ENCODE data around the gene FAM162B.
"Not testable (repeated sequence)": the region's sequence is repeated elsewhere in the genome, so short reads cannot be mapped to it uniquely, and the experiment has no call there.

Gene FAM162B

DNA sequence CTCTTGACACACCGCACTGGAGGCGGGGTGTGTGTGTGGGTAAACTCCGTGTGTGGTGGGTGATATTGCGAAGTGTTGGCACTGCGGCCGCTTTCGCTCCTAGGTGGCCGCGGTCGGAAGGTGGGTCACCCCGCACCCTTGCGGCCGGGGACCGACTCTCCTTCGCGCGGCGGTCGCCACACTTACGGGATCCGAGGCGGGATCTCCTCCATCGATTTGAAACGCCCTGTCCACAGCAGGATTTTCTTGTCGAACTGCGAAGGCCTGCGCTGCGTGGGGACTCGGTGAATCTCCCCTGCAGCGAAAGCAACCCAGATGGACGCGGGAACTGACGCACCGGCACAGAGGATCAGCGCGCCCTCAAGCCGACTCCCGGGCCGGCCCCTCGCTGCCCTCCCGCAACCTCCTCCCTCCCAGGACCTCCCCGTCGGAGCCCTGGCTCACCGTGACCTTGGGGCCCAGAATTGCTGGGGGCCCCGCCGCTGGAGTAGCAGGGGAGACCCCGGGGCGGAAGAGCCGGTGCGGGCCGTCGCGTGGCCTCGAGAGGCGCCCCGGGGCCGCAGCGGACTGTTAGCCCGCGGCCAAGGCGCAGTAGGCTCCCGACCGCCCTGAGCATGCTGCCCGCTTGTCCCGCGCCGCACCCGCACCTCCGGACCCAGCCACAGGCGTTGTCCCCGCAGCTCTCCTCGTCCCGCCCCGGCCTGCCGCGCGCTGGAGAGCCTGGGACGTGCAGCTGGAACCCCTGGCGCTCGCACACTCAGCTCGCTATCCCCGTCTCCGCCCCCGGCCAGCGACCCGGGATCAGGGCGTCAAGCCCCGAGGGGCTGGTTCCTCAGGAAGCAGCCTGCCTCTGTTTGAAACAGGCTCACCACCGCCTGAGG lies at the start of gene FAM162B:
Gene FAM162B, minus strand, starts transcription at position 759 of the 881 bp plus-strand sequence. Its CDS starts 143 bp downstream, at position 616.
- no peak for DNase-seq (ENCODE audit: low spot score)

DNA sequence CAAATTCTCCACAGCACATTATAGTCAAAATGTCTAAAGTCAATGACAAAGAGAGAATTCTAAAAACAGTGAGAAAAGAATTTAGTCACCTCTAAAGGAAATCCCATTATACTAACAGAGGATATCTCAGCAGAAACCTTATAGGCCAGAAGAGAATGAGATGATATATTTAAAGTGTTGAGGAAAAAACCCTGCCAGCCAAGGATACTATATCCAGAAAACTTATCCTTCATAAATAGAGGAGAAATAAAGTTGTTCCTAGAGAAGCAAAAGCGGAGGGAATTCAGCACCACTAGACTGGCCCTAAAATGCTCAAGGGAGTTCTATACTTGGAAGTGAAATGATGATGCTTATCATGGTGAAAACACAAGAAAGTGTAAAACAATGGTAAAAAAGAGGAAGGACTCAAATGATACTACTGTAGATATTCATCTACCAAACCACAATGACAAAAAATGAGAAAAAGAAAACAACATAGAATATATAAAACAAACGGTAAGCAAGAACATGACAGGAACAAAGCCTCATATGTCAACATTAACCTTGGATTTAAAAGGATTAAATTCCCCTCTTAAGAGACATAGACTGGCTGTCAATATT lies 46.6 kb upstream of the FAM162B start:
- no peak for DNase-seq (ENCODE audit: low spot score)

DNA sequence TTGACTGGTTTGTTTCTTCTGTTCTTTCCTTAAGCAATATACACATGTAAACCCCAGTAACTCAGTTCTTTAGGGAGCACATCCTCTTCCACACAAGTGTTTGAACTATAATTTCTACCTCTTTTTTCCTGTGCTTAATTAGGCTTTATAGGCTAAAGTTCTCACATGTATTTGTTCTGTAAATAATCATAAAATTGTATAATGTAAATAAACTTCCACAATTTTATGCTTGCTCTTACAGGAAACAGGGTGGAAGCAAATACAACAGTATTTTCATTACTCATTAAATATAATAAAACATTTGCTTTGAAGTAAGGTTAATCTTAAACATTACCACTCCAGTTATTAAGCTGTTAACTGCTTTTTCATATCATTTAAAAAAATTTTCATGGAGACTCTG lies 36.5 kb upstream of the FAM162B start:
- DNase-seq (ENCODE audit: low spot score) = no peak

DNA sequence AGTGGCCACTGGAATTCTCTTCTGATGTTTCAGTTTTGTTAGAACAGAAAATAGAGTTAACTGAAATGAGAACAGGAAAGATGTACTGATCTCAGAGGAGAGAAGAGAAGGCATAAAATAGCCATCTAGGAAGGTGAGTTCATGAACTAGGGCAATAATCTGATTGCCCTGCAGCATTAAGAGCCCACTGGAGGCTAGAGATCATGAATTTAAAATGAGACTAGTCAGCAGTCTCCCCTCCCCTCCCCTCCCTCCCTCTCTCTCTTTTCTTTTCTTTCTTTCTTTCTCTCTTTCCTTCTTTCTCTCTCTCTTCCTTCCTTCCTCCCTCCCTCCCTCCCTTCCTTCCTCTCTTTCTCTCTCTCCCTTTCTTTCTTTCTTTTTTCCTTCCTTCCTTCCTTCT lies 34.4 kb upstream of the FAM162B start:
- DNase-seq (ENCODE audit: low spot score) = no peak

DNA sequence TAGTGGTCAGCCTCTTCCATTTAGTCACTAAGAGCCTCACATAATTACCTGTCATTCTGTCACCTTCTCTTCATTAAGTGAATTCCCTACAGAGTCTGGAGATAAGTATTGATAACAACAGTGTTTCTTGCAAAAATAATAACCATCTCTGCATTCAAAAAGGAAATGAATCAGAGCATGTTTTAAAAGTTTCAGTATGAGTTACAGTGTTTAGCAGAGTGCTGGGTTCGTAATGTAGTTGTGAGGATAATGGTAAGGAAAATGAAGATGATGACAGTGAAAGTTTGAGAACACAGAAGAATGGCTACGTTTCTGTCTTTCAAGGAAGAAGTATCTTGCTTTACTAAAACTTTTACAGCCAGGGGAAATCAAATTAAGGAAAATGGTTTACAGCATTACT lies 32.1 kb upstream of the FAM162B start:
- no peak for DNase-seq (ENCODE audit: low spot score)

DNA sequence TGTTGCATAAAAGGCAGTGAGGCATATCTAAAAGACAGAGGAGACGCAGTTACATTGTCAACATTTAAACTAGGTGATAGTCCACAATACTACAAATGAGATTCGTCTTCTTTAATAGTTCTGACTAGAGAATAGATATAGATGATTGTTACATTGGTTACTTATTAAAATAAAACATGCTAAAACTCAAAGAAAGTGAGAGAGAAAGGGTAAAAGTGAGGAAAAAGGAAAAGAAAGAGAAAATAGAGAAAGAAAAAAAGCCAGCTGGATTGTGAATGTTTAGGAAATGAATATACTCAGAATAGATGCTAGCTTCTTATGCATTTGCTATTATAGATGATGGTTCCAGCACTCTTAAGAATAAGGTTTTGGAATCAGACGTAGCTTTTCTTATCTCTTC lies 27.7 kb upstream of the FAM162B start:
- no peak for DNase-seq (ENCODE audit: low spot score)

DNA sequence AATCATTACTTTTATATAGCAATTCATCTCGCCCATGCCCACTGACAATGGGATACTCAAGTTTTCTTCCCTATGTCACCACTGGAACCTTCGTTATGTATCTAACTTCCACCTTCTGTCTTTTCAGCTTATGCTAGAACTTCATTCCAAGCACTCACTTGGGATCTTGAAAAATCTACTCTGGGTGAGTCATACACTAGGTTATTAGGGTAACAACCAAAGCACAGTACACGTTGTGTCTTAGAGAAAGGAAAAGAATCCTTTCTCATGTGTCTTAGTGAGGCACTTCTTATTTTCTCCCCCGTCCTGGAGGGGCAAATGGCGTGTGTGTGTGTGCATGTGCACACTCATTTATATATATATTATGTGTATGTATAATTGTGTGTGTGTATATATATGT lies 18.3 kb upstream of the FAM162B start:
- no peak for DNase-seq (ENCODE audit: low spot score)

DNA sequence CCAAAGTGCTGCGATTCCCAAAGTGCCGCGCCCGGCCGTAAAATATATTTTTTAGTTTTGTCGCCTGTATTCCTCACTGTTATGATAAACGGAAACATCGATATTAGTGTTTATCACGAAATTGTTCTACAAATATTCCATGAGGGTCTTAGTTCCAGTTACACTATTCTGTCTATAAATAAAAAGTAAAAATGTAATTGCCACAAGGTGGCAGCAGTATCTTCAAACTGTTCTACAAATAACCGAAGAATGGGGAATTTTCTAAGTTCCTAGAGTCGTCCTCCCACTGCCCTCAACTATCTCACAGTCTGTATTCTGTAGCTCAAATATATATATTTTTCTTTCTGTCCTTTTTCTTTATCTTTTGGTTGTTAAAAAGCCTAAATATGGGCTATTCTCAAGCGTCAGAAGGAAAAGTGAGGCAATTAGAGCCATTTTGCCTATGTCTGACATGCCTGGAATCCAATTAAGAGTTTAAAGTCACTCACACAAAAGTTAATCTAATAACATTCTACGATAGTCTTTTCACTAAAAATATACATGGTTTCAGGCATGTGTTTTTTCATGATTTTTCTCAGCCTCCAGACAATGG lies 14.2 kb upstream of the FAM162B start:
- DNase-seq (ENCODE audit: low spot score) = peak; percentile 17

DNA sequence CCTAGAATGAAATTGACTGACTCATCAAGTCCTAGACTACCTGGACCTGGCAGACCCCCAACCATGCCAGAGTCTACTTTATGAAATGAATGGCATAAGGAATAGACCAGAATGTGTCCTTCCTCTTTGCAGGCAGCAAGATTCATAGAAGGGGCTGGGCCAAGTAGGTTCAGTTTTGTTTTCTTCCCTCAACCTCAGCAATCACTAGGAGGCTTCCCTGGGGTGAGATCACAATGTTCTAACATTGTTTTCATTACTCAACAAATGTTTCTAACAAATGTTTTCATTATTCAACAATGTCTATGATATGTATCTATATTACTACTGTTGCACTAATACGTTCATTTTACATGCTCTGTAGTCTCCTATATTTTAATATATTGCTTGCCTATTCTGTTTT lies 8.4 kb upstream of the FAM162B start:
- no peak for DNase-seq (ENCODE audit: low spot score)

DNA sequence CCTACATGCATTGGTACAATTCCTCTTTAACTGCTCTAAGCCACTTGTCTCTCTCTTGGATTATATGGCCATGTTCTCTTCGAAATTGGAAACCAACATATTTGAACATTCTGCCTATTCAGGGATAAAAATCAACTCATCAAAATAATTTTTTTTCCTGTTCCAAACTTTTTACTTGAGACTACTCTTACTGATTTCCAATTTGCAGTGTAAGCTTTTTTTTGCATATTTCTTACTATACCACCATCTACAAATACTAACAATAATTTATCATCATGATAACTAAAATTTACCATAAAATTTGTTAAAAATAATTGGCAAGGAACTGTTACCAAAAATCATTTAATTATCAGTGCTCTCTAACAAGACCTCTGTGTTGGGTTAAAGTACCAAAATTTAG lies 6.9 kb upstream of the FAM162B start:
- DNase-seq (ENCODE audit: low spot score) = no peak

DNA sequence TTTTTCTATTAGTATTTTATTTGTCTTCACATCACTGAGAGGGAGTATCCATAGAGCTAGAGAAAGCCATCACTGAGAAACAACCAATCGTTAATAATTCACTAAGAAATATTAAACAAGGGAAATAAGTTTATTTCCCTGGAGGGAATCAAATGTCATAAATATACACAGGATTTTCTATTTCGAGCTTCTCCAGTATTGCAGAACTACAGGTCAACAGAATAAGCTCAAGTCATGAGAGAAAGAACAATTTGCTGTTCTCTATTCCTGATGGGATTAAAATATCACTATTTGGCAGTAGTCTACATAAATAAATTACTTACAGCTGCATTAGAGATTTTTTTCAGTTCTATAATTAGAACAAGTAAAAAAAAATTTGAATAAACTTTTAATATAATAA lies 2.2 kb upstream of the FAM162B start:
- DNase-seq (ENCODE audit: low spot score) = no peak

DNA sequence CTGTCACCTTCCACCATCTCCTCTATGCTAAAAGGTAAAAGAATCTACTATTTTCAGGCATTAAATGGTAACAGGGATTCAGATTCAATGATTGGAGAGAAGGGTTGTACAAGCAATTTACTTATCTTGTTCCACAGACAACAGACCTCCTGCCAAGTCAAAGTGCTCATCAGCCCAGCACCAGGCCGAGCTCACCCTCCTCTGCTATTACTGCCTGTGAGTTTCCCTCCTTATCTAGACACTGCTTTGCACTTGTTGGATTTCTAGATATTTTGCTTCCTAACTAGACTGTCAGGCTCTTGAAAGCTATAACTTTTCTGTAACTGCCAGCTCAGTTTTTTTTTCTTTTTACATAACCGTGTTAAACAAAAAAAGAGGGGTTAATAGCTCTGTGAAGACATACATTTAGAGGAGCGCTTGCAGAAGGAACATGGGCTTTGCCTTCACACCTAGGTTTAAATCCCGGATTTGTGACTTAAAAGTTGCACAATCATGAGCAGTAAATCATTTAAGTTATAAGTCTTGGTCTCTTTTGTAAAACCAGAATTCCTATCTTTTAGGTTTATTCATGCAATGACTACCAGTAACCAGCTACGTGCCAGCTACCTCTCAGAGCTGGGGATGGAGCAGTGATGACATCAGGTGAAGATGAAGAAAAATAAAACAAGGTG lies 1.1 kb upstream of the FAM162B start:
- no peak for DNase-seq (ENCODE audit: low spot score)

DNA sequence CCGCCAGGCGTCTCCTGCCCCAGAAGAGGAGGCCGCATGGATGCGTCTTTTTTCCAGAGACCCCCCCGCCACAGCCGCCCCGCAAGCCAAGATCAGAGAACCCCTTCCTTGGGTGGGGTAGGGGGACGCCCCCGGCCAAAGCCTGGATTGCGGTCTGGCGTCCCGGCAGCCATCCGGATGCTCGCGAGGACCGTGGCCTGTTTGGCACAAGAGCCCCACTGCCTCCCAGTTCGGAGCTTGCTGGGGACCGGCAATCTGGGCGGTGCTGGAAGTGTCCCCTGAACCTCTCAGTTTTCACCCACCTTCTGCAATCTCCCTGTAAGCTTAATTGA lies 924 bp downstream of the FAM162B start:
- no peak for DNase-seq (ENCODE audit: low spot score)

DNA sequence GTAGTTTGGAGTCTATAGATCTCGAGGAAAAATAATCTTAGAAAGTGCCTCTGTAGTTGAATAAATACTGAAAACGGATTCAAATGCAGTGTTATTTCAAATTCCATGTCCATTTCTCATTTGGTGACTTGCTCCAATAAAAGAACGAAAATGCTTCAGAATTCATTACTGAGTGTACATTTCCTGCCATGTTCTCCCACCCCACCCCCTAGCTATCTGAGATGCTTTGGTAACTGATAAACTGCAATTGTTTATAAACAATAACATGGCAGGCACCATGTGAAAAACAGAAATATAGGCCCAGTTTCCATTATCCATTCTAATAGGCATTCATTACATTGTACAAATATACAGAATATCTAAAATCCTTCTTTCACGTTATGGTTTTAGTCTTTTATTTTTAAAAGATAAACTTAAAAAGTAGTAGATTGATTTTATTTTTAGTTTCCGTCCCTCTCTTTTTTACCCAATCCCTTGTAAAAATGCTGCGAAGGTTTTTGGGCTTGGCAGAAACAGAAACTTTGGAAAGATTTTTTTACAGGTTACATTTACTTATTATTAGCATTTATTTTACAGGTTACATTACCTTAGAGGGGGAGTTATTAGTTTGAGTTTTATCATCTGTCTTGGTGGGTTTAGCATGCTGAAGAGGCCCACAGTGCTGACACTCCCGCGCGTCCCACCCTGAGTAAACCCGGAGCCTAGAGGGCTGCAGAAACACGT lies 1.5 kb downstream of the FAM162B start:
- DNase-seq (ENCODE audit: low spot score) = no peak

DNA sequence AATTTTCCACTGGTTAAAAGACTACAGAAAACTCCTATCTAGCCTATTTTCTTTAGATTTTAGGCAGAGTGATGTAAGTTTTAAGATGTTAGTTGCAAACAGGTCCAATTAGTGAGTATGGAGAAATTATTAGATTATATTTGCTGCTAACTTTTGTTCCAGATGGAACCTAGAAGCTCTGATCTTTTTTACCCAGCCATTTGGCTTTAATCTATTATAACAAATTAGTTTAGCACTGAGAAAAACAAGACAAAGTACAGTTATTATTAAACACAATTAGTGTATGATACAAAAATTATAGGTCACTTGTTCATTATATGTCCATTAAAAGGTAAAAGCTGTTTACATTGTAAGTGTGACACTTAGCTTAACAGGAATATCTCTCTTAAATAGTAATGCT lies 2.5 kb downstream of the FAM162B start:
- no peak for DNase-seq (ENCODE audit: low spot score)

DNA sequence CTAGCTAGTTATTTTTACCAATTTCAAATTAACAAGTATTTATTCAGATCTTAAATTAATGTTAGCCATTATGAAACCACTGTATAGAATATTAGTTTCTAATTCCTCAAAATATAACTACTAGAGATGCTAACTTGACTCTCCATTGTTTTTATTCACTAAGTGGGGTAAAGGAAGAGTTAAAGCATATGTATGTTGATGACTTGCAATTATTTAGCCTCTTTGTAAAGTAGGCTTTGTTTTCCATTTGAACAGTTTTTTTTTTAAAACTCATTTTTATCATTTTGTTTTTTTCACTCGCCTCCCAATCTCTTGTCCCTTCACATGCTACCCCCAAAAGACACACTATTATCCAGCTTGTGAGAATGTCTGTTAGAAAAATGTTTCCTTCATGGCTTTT lies 3.3 kb downstream of the FAM162B start:
- DNase-seq (ENCODE audit: low spot score) = no peak

DNA sequence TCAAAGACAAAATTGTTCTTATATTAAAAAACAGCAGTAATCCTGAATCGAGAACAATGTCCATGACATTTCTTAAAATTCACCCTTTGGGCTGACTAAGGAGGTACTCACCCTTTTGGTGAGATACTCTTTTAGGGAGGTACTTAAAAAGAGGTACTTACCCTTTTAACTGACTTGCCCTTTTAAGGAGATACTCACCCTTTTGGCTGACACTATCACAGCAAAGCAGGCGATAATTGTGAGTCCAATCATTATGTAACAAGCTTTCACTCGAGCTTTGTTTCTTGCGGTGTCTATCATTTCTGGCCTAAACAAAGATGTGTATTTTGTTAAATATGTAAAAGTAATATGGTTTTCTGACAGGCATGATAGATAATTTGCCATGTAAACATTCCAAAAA lies 3.7 kb downstream of the FAM162B start:
- no peak for DNase-seq (ENCODE audit: low spot score)

DNA sequence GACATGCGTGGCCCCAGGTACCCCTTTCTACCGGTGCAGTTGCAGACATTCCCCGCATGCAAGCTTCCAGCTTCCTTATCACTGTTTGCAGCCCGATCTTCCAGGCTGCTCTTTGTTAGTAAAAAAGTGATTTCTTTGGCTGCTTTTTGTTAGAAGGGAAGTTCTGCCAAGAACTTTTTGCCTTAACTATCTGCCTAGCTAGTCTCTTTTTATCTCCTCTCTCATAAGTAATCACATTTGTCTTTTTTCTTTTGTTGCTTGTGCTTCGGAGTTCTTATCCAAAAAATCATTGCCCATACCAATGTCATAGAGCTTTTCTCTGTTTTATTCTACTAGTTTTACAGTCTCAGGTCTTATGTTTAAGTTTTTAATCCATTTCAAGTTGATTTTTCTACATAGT lies 20.3 kb downstream of the FAM162B start:
- no peak for DNase-seq (ENCODE audit: low spot score)

DNA sequence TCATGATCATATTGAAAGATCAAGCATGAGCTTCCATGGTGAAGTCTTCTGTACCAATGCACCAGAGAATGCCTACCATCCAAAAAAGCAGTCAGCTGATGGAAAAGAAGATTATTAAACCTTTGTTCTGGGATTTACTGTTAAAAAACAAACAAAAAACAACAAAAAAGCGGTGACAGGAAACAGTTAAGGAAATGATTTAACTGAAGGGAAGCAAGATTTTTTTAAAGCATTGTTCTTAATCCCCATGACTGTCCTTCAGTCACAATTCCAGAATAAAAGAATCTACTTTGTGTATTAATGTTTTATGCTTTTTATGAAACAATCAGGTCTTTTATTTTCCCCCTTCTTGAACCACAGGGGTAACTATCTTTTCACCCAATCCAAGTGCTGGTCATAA lies 23.9 kb downstream of the FAM162B start:
- DNase-seq (ENCODE audit: low spot score) = no peak

DNA sequence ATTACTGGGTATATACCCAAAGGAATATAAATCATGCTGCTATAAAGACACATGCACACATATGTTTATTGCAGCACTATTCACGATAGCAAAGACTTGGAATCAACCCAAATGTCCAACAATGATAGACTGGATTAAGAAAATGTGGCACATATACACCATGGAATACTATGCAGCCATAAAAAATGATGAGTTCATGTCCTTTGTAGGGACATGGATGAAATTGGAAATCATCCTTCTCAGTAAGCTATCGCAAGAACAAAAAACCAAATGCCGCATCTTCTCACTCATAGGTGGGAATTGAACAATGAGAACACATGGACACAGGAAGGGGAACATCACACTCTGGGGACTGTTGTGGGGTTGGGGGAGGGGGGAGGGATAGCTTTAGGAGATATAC lies 25.0 kb downstream of the FAM162B start:
- DNase-seq (ENCODE audit: low spot score) = not testable (repeated sequence)

DNA sequence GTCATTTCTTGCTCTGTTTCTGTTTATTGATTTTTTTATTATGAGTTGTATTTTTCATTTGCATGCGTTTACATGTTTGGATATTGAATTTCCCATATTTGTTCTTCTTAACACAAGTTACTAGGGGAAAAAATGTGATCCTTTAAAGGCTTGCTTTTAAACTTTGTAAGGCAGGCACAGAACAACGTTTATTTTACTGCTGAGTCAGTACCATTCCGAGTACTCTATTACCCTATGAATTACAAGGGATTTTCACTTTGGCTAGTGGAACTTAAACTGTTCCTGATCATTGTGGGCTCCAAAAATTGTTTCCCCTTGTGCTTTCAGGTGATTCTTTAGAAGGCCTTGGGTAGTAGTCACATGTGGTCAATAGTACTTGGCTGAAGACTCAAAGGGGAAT lies 28.5 kb downstream of the FAM162B start:
- DNase-seq (ENCODE audit: low spot score) = no peak

DNA sequence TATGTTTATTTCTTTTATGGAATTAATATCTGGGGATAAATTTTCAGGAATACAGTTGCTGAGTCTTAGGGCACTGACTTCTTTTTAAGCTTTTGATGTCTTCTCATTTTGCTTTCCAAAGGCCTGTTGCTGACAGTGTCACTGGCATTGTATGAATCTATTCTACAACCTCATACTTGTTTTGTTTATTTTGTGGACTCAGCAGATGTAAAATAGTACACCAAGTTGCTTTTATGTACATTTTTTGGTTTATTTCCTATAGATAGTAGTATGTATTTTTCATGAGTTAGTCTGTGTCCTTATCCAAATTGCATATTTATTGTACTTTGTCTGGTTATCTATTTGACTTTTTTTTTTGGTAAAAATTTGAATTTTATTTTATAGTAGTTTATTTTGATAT lies 35.0 kb downstream of the FAM162B start:
- DNase-seq (ENCODE audit: low spot score) = no peak
